ENCODE results near the gene UGT1A6.
"Not testable (repeated sequence)": the region's sequence is repeated elsewhere in the genome, so short reads cannot be mapped to it uniquely, and the experiment has no call there.

The UGT1A6 gene

GRCh38 chr2:233692648-233693047 is at the start of gene UGT1A6:
Gene UGT1A6, plus strand, starts transcription at chr2:233692890. Its CDS starts 115 bp downstream, at chr2:233693005.
- DNase-seq, result no peak

DNA sequence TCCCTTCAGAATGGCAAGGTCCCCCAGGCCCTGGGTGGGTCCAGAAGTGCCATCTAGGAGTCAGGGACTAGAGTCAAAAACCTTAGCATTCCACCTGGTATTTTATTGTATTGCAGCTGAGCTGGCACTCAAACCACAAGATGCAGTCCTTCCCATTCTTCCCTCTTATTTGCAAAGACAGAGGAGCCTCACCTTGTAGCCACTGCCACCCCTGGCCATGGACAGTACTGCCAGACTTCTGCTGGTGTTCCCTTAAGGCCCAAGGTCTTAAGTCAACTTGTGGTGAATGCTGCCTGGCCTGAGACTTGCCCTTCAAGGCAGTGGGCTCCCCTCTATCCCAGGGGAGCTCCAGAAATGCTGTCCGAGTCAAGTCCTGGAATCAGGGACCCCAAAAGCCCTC is 49.6 kb upstream of the UGT1A6 start:
- no peak for DNase-seq

DNA sequence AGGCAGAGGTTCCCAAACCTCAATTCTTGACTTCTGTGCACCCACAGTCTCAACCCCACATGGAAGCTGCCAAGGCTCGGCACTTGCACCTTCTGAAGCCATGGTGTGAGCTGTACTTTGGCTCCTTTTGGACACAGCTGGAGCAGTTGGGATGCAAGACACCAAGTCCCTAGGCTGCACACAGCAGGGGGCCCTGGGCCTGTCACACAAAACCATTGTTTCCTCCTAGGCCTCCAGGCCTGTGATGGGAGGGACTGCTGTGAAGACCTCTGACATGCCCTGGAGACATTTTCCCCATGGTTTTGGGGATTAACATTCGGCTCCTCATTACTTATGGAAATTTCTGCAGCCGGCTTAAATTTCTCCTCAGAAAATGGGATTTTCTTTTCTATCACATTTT is 46.7 kb upstream of the UGT1A6 start:
- DNase-seq, result not testable (repeated sequence)

- DNase-seq, result no peak
Measured at GRCh38 chr2:233650981-233651380, 41.7 kb upstream of the UGT1A6 start.

- DNase-seq, result no peak
Measured at GRCh38 chr2:233651430-233651829, 41.3 kb upstream of the UGT1A6 start.

DNA sequence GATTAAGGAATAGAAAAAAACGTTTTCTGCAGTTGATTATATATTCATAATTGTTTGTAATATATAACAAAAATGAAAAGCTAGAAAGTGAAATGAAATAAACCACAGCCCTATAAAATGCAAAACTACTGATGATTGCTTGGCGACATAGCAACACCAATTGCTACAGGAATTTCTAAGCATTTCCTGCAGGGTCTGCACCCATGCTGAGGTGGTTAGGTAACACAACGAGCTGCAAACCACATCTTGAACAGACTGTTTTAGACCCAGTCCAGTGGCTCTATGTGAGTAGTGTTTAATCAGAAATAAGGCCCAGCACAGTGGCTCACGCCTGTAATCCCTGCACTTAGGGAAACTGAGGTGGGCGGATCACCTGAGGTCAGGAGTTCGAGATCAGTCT is 38.2 kb upstream of the UGT1A6 start:
- DNase-seq, result no peak

- no peak for DNase-seq
Measured at GRCh38 chr2:233655043-233655442, 37.6 kb upstream of the UGT1A6 start.

- not testable (repeated sequence) for DNase-seq
Measured at GRCh38 chr2:233655943-233656342, 36.7 kb upstream of the UGT1A6 start.

DNA sequence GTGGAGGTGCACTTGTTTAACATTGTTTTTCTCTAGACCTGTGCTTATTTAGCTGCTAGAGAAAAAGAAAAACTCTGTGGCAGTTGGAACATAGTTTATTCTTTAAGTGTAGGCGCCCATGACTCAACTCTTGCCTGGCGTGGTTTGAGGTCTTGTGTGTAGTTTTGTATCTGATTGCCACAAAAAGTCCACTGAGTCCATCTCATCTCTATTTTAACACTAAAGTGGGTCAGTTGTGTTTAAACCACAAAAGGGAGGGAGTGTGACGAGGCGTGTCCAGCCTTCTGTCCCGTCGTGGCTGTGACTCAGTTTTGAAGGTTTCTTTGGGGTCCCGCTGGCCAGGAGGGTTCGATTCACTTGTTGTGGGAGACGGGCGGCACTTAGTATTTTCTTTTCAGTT is 36.2 kb upstream of the UGT1A6 start:
- DNase-seq, result no peak

DNA sequence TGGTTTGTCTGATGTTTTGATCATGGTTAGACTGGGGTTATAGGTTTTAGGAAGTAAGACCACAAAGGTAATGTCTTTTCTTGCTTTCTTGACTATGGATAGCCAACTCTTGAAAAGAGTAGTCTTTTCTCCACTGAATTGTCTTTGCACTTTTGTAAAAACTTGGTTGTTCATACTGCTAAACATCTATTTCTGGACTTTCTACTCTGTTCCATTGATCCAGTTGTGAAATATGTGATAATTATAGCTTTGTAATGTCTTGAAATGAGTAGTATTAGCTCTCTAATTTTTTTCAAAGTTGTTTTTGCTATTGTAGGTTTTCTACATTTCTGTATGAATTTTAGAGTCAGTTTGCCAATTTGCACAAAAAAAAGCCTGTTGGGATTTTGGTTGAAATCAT is 34.1 kb upstream of the UGT1A6 start:
- DNase-seq, result no peak

- DNase-seq, result no peak
Measured at GRCh38 chr2:233663911-233664310, 28.8 kb upstream of the UGT1A6 start.

DNA sequence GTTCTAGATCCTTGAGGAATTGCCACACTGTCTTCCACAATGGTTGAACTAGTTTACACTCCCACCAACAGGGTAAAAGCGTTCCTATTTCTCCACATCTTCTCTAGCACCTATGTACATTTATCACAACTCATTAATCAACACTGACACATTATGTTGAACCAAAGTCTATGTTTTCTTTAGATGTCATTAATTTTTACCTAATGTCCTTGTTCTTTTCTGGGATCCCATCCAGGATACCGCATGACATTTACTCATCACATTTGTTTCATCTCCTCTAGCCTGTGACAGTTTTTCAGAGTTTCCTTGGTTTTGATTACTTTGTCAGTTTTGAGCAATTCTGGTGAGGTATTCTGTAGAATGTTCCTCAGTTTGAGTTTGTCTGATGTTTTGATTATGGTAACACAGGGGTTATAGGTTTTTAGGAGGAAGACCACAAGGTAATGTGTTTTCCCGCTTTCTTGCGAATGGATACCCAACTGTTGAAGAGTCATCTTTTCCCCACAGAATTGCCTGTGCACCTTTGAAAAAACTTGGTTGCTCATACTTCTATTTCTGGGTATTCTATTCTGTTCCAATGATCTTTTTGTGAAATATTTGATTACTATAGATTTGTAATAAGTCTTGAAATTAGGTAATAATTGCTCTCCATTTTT is 24.0 kb upstream of the UGT1A6 start:
- DNase-seq, result no peak

GRCh38 chr2:233671290-233672161 is 21.2 kb upstream of the UGT1A6 start, which contains the start of gene UGT1A9:
Gene UGT1A9, plus strand, starts transcription at chr2:233671898. Its CDS starts 37 bp downstream, at chr2:233671935.
- DNase-seq, result no peak

- DNase-seq, result no peak
Measured at GRCh38 chr2:233672886-233673285, 19.8 kb upstream of the UGT1A6 start.

DNA sequence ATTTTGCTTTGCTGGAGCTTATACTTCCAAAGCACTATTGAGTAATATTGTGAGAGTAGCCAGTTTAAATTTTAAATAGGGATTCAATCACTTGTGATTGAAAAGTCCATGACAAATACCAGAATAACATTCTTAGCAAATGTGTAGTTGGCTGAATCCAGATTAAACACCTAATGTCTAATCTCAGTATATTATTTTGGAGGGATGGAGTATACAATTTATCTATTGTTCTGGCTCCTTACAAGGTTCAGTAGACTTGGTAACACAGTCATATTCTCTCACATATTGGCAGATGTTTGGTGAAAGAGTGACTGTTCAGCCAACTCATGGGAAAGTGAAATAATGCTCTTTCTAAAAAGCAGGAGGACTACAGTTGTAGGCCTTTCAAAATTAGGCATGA is 18.8 kb upstream of the UGT1A6 start:
- DNase-seq, result no peak

DNA sequence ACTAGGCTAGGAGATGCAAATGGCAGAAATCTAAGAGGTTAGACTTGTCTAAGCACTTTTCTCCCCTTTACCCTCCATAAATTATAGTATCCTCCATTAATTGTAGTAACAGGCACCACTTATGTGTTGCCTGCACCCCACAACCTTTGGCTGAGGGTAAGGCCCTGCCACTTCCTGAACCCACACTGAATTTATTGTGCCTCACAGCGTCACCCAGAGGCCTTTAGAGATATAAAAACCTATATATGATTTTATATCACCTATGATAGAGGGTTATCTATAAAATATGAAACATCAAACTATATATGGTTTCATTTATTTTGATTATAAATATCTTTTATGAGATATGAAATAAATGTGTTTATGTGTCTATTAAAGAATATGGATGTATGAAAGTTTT is 18.4 kb upstream of the UGT1A6 start:
- no peak for DNase-seq

GRCh38 chr2:233674995-233675394 is 17.7 kb upstream of the UGT1A6 start:
- DNase-seq, result no peak

DNA sequence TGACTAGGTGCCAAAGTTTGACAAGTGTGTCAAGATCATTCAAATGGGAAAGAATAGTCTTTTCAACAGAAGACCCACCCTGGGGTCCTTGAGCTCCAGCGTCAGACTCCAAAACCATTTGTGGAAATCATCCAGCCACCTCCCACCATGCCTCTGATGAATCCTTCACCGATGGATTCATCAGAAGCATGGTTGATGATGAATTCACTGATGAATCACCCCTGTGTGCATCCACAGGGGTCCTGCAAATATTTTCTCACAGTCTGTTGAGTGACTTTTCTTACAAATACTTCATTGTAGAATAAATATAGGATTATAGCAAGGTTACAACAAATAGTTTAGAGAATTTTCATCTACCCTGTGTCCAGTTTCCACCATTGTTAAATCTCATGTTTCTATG is 16.6 kb upstream of the UGT1A6 start:
- DNase-seq, result no peak

- DNase-seq, result no peak
Measured at GRCh38 chr2:233679196-233679595, 13.5 kb upstream of the UGT1A6 start.

DNA sequence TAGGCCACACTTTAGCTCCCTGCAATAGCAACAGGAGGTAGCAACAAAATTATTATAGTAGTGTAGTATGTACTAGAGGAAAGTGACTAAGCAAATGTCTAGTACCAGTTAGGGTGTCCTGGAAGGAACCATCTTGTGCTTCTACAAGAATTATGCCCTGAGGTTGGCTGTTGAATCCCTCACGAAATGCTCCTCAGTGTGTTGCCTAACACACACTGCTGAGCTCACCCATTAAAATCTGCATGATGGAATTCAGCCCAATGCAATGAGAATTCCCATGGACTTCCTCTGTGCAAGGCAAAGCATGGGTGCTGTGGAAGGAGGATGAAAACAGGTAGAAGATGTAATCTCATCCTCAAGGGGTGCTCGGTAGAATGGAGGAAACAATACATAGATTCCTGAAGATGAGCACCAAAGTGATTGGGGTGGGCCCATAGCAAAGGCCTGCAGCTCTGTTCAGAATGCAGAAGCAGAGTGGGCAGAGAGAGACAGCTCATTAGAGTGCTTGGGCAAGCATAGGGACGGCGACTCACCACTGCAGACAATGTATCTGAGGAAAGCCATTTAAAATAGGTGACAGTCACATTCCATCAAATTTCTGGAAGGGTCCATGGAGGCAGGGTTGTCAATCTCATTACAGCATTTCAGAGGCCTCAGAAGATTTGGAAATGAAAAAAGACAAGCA is 12.2 kb upstream of the UGT1A6 start:
- DNase-seq, result no peak

- no peak for DNase-seq
Measured at GRCh38 chr2:233681521-233682099, 11.1 kb upstream of the UGT1A6 start, which contains the start of gene UGT1A7. Gene UGT1A7, plus strand, starts transcription at chr2:233681901. Its CDS starts 37 bp downstream, at chr2:233681938.

DNA sequence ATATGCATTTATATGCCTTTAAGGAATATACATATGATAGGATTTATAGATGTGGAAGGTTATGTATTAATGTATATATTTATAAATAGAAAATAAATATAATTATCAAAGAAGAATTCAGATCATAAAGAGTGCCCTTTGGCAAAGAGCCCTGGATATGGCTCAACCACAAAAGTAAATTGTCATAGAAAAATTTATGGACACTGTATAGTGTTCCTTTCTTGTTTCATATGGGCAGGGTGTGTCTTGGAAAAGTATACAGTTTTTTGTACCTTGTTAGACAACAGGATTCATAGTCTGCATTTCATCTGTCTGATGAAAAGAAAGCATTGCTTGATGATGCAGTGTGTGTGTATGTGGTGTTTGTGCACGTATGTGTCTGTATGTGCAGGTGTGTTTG is 8.1 kb upstream of the UGT1A6 start:
- DNase-seq, result no peak

DNA sequence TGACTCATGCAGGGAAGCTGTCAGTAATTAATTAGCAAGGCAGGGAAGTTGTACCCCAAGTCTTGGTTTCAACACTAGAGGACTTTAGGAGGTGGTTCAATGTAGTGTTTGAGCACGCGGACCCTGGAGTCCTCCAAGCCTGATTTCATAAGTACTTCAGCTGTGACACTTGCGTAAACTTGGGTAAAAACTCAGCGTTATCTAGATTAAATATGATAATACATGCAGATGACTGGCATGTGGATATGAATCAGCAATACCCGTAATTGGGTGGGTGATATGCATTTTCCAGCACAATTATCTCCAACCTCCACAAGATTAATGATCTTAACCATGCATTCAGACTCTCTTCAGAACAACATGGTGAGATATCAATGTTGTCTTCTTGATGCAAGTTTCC is 5.8 kb upstream of the UGT1A6 start:
- no peak for DNase-seq

Data from hippocampal formation (tissue), 2 donors.